Measurements from ENCODE around the gene DBR1.

DBR1 gene

GRCh38 chr3:138200424-138200823 lies 25.7 kb upstream of the DBR1 start:
- Histone ChIP-seq H3K9me3 (replicated peaks in 1 of 2; ENCODE audit: control insufficient read depth in 2 of 2, insufficient read depth in 1 of 2, low read depth in 1 of 2, low read length in 2 of 2) (peaks cover 0 to 2% of the 10 kb centered on the region in 2 donors), H3K27ac (replicated peaks; ENCODE audit: low read length) (no peak overlapping the region), H3K4me3 (ENCODE audit: low read length in 2 of 2) (no peak overlapping the region), H3K4me1 (ENCODE audit: control insufficient read depth in 2 of 2, insufficient read depth in 1 of 2, low read depth in 1 of 2, low read length in 2 of 2) (peaks cover 0 to 1% of the 10 kb centered on the region in 2 donors), H3K79me1 (ENCODE audit: low read depth, low read length) (peaks cover 4% of the 10 kb centered on the region), H3K4ac (ENCODE audit: low read length) (no peak overlapping the region), H3K36me3 (replicated peaks in 1 of 2; ENCODE audit: control insufficient read depth in 2 of 2, insufficient read depth in 2 of 2, low read length in 2 of 2) (peaks cover 0 to 23% of the 10 kb centered on the region in 2 donors), H2BK5ac (ENCODE audit: low read length) (no peak overlapping the region), H3K14ac (ENCODE audit: low read length) (no peak overlapping the region), H3K4me2 (ENCODE audit: insufficient read depth, low read length, poor library complexity, severe bottlenecking) (no peak overlapping the region), H3K9ac (ENCODE audit: low read depth, low read length, poor library complexity) (no peak overlapping the region), H4K91ac (ENCODE audit: low read depth, low read length, poor library complexity) (no peak overlapping the region), H3K23ac (ENCODE audit: low read depth, low read length, poor library complexity) (no peak overlapping the region), H2BK120ac (ENCODE audit: low read depth, low read length) (no peak overlapping the region), H2AK5ac (ENCODE audit: low read depth, low read length) (no peak overlapping the region), H2AFZ (ENCODE audit: low read length) (no peak overlapping the region), H2BK12ac (ENCODE audit: low read length) (no peak overlapping the region), H3K18ac (ENCODE audit: low read length) (no peak overlapping the region), H3K27me3 (ENCODE audit: control insufficient read depth in 3 of 3, insufficient read depth in 3 of 3, low read depth in 1 of 3, low read length in 3 of 3) (no peaks in the 10 kb centered on the region), H4K8ac (ENCODE audit: low read depth, low read length) (no peak overlapping the region), H2BK15ac (ENCODE audit: low read length) (no peak overlapping the region)
- no peak for DNase-seq (ENCODE audit: low spot score)
- WGBS, 2 donors (ENCODE audit: extremely low coverage in 2 of 2, insufficient read length in 2 of 2, insufficient replicate concordance in 1 of 2) = no CpG with 5 or more reads among the region's 1 CpG

GRCh38 chr3:138199851-138200250 lies 25.1 kb upstream of the DBR1 start:
- no peak overlapping the region for H2BK12ac ChIP-seq (ENCODE audit: low read length)
- H3K14ac ChIP-seq (ENCODE audit: low read length) = no peak overlapping the region
- no peak overlapping the region for H2AK5ac ChIP-seq (ENCODE audit: low read depth, low read length)
- no peak overlapping the region for H3K23ac ChIP-seq (ENCODE audit: low read depth, low read length, poor library complexity)
- H3K4me2 ChIP-seq (ENCODE audit: insufficient read depth, low read length, poor library complexity, severe bottlenecking) = no peak overlapping the region
- H2BK5ac ChIP-seq (ENCODE audit: low read length) = no peak overlapping the region
- H2BK120ac ChIP-seq (ENCODE audit: low read depth, low read length) = no peak overlapping the region
- H3K4me3 ChIP-seq (ENCODE audit: low read length in 2 of 2) = no peak overlapping the region
- H2AFZ ChIP-seq (ENCODE audit: low read length) = no peak overlapping the region
- H3K36me3 ChIP-seq (replicated peaks in 1 of 2; ENCODE audit: control insufficient read depth in 2 of 2, insufficient read depth in 2 of 2, low read length in 2 of 2) = peaks cover 0 to 21% of the 10 kb centered on the region in 2 donors
- H3K79me1 ChIP-seq (ENCODE audit: low read depth, low read length) = peaks cover 4% of the 10 kb centered on the region
- H3K27me3 ChIP-seq (ENCODE audit: control insufficient read depth in 3 of 3, insufficient read depth in 3 of 3, low read depth in 1 of 3, low read length in 3 of 3) = no peaks in the 10 kb centered on the region
- H3K9ac ChIP-seq (ENCODE audit: low read depth, low read length, poor library complexity) = no peak overlapping the region
- no peak for DNase-seq (ENCODE audit: low spot score)
- no peak overlapping the region for H3K27ac ChIP-seq (replicated peaks; ENCODE audit: low read length)
- no peak overlapping the region for H2BK15ac ChIP-seq (ENCODE audit: low read length)
- H3K18ac ChIP-seq (ENCODE audit: low read length) = no peak overlapping the region
- H3K9me3 ChIP-seq (replicated peaks in 1 of 2; ENCODE audit: control insufficient read depth in 2 of 2, insufficient read depth in 1 of 2, low read depth in 1 of 2, low read length in 2 of 2) = peaks cover 0 to 2% of the 10 kb centered on the region in 2 donors
- no peak overlapping the region for H4K8ac ChIP-seq (ENCODE audit: low read depth, low read length)
- no CpG with 5 or more reads among the region's 2 CpGs for WGBS, 2 donors (ENCODE audit: extremely low coverage in 2 of 2, insufficient read length in 2 of 2, insufficient replicate concordance in 1 of 2)
- peaks cover 0 to 1% of the 10 kb centered on the region in 2 donors for H3K4me1 ChIP-seq (ENCODE audit: control insufficient read depth in 2 of 2, insufficient read depth in 1 of 2, low read depth in 1 of 2, low read length in 2 of 2)
- H3K4ac ChIP-seq (ENCODE audit: low read length) = no peak overlapping the region
- H4K91ac ChIP-seq (ENCODE audit: low read depth, low read length, poor library complexity) = no peak overlapping the region

- H3K9me3 ChIP-seq (replicated peaks in 1 of 2; ENCODE audit: control insufficient read depth in 2 of 2, insufficient read depth in 1 of 2, low read depth in 1 of 2, low read length in 2 of 2) = peaks cover 0 to 2% of the 10 kb centered on the region in 2 donors
- no peak overlapping the region for H4K8ac ChIP-seq (ENCODE audit: low read depth, low read length)
- no peak overlapping the region for H3K4me2 ChIP-seq (ENCODE audit: insufficient read depth, low read length, poor library complexity, severe bottlenecking)
- H3K14ac ChIP-seq (ENCODE audit: low read length) = no peak overlapping the region
- H3K4me1 ChIP-seq (ENCODE audit: control insufficient read depth in 2 of 2, insufficient read depth in 1 of 2, low read depth in 1 of 2, low read length in 2 of 2) = peaks cover 0 to 1% of the 10 kb centered on the region in 2 donors
- peaks cover 4% of the 10 kb centered on the region for H3K79me1 ChIP-seq (ENCODE audit: low read depth, low read length)
- no peak for DNase-seq (ENCODE audit: low spot score)
- H3K36me3 ChIP-seq (replicated peaks in 1 of 2; ENCODE audit: control insufficient read depth in 2 of 2, insufficient read depth in 2 of 2, low read length in 2 of 2) = peaks cover under 1 to 24% of the 10 kb centered on the region in 2 donors
- no peak overlapping the region for H2AK5ac ChIP-seq (ENCODE audit: low read depth, low read length)
- no peak overlapping the region for H3K4ac ChIP-seq (ENCODE audit: low read length)
- H4K91ac ChIP-seq (ENCODE audit: low read depth, low read length, poor library complexity) = no peak overlapping the region
- H2AFZ ChIP-seq (ENCODE audit: low read length) = no peak overlapping the region
- no peak overlapping the region for H3K27ac ChIP-seq (replicated peaks; ENCODE audit: low read length)
- no peak overlapping the region for H3K4me3 ChIP-seq (ENCODE audit: low read length in 2 of 2)
- H3K27me3 ChIP-seq (ENCODE audit: control insufficient read depth in 3 of 3, insufficient read depth in 3 of 3, low read depth in 1 of 3, low read length in 3 of 3) = no peaks in the 10 kb centered on the region
- H3K9ac ChIP-seq (ENCODE audit: low read depth, low read length, poor library complexity) = no peak overlapping the region
- no peak overlapping the region for H2BK15ac ChIP-seq (ENCODE audit: low read length)
- H2BK120ac ChIP-seq (ENCODE audit: low read depth, low read length) = no peak overlapping the region
- H2BK5ac ChIP-seq (ENCODE audit: low read length) = no peak overlapping the region
- no peak overlapping the region for H3K23ac ChIP-seq (ENCODE audit: low read depth, low read length, poor library complexity)
- H3K18ac ChIP-seq (ENCODE audit: low read length) = no peak overlapping the region
- H2BK12ac ChIP-seq (ENCODE audit: low read length) = no peak overlapping the region
- no CpG with 5 or more reads among the region's 1 CpG for WGBS, 2 donors (ENCODE audit: extremely low coverage in 2 of 2, insufficient read length in 2 of 2, insufficient replicate concordance in 1 of 2)
Observed at GRCh38 chr3:138197524-138197923, 22.8 kb upstream of the DBR1 start.

GRCh38 chr3:138197058-138197457 lies 22.3 kb upstream of the DBR1 start:
- peaks cover 0 to 1% of the 10 kb centered on the region in 2 donors for H3K4me1 ChIP-seq (ENCODE audit: control insufficient read depth in 2 of 2, insufficient read depth in 1 of 2, low read depth in 1 of 2, low read length in 2 of 2)

More at GRCh38 chr3:138197058-138197457, 22.3 kb upstream of the DBR1 start:
- Histone ChIP-seq H4K8ac (ENCODE audit: low read depth, low read length) (no peak overlapping the region), H3K4me3 (ENCODE audit: low read length in 2 of 2) (no peak overlapping the region), H3K27me3 (ENCODE audit: control insufficient read depth in 3 of 3, insufficient read depth in 3 of 3, low read depth in 1 of 3, low read length in 3 of 3) (no peaks in the 10 kb centered on the region), H2BK120ac (ENCODE audit: low read depth, low read length) (no peak overlapping the region), H2AFZ (ENCODE audit: low read length) (no peak overlapping the region), H3K36me3 (replicated peaks in 1 of 2; ENCODE audit: control insufficient read depth in 2 of 2, insufficient read depth in 2 of 2, low read length in 2 of 2) (peaks cover 2 to 27% of the 10 kb centered on the region in 2 donors), H3K14ac (ENCODE audit: low read length) (no peak overlapping the region), H3K27ac (replicated peaks; ENCODE audit: low read length) (no peak overlapping the region), H4K91ac (ENCODE audit: low read depth, low read length, poor library complexity) (no peak overlapping the region), H3K9me3 (replicated peaks in 1 of 2; ENCODE audit: control insufficient read depth in 2 of 2, insufficient read depth in 1 of 2, low read depth in 1 of 2, low read length in 2 of 2) (peaks cover 0 to 2% of the 10 kb centered on the region in 2 donors), H3K18ac (ENCODE audit: low read length) (no peak overlapping the region), H2BK5ac (ENCODE audit: low read length) (no peak overlapping the region), H2BK15ac (ENCODE audit: low read length) (no peak overlapping the region), H2AK5ac (ENCODE audit: low read depth, low read length) (no peak overlapping the region), H3K23ac (ENCODE audit: low read depth, low read length, poor library complexity) (no peak overlapping the region), H3K4ac (ENCODE audit: low read length) (no peak overlapping the region), H3K4me2 (ENCODE audit: insufficient read depth, low read length, poor library complexity, severe bottlenecking) (no peak overlapping the region), H2BK12ac (ENCODE audit: low read length) (no peak overlapping the region), H3K79me1 (ENCODE audit: low read depth, low read length) (peaks cover 4% of the 10 kb centered on the region), H3K9ac (ENCODE audit: low read depth, low read length, poor library complexity) (peak overlapping the region; percentile 63)
- no CpG with 5 or more reads among the region's 5 CpGs for WGBS, 2 donors (ENCODE audit: extremely low coverage in 2 of 2, insufficient read length in 2 of 2, insufficient replicate concordance in 1 of 2)
- DNase-seq (ENCODE audit: low spot score) = no peak
